Renal cortical epithelial cell (primary cell): ENCODE data around the gene MYMK. TPM values are rescaled to one million over a fixed set of nuclear protein-coding genes. Genes with fewer than 3 reads are reported as not detected.

Experiments used
- DNase-seq: peaks from one replicate; pipeline ENCODE4 v3.0.0-alpha.2; 2011; ENCODE audit warnings: low read depth
- total RNA-seq: library from RNA; depleted of rRNA; stranded (reverse); fragments of >200 nt; gene quantifications from 2 replicates; pipeline ENCODE4 v1.2.3, GENCODE V29; 2014

MYMK gene
- total RNA-seq, 1 donor from 2014 or later: not detected

DNA sequence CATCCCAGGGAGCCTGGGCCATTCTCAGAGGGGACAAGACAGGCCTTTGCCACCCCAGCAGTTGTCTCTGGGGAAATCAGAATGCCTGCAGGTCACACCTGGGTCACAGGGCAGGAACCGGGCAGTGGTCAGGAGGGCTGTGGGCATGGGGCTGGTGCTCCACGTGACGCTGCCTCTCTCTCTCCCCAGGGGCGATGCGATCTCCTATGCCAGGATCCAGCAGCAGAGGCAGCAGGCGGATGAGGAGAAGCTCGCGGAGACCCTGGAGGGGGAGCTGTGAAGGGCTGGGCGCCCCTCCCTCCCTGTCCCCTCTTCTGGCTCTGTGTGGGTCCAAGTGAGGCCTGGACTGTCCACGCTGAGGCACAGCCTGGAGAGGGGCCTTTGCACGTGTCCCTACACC is 56.4 kb downstream of the MYMK start:
- DNase-seq: no peak

DNA sequence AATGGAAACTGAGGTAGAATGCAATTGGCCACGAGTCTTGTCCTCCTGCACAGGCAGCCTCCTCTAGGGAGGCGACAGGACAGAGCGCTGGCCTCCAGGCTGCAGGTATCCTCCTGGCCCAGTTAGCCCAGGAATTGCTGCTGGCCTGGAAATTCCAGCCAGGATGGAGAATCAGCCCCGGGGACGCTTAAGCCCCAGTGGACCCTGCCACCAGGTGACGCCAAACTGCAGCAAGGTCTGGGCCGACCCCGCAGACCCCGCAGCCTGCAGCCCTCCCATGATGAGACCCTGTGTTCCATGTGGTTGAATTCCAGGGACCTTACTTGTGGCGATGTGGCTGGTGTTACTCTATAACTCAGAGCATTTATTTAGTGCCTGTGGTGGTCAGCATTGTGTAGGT is 57.7 kb downstream of the MYMK start:
- no peak for DNase-seq

DNA sequence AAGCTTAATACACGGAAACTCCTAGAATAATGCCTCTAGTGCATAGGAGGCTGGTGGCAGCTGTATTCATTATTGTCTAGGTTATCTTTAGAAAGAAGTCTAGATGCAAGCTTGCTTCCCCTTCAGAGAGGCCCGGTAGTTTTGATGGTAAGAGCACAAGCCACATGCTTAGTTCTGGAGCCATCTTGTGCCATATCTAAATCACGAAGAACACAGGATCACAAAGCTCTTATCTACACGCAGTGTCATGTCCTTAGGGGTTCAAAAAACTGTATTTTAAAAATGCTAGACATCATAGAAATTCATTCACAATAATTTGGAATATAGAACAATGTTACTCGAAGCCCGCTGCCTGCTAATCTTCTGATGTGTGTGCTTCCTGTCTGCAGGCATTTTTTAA is 58.8 kb downstream of the MYMK start:
- DNase-seq: no peak

DNA sequence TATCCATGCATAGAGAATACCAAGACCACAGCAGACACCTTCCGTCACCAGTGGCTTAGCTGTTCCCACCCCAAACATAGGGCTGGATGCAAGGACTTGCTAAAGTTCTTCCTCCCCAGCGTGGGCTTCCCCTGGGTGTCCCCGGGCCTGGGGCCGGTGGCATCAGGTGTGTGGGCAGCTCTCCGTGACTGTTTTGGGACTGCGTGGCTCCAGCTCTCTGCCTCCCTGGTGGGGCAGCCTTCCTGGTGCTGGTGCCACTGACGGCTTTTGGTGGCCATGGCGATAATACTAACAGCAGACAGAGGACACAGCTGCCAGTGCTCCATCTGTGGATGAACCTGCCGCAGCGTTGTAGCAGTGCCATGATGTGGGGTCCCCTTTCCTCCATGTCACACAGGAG is 60.1 kb downstream of the MYMK start:
- no peak for DNase-seq

Other genes with a start within 250 kb of the MYMK start
- gene ABO, start 249.8 kb downstream of the MYMK start, total RNA-seq: 0.17 and 4.5 TPM in 2 replicates
- 7.5 and 31.4 TPM in 2 replicates for gene SURF6, start 188.8 kb downstream of the MYMK start, total RNA-seq
- 17.7 and 31.6 TPM in 2 replicates for gene MED22, start 176.8 kb downstream of the MYMK start, total RNA-seq
- 1,360 and 2,372 TPM in 2 replicates for gene RPL7A, start 176.7 kb downstream of the MYMK start, total RNA-seq
- gene SURF1, start 168.5 kb downstream of the MYMK start, total RNA-seq: 18.4 and 18.6 TPM in 2 replicates
- gene SURF2, start 168.4 kb downstream of the MYMK start, total RNA-seq: 9.9 and 32.3 TPM in 2 replicates
- gene SURF4, start 148.9 kb downstream of the MYMK start, total RNA-seq: 284 and 363 TPM in 2 replicates
- 0.35 and 0.40 TPM in 2 replicates for gene STKLD1, start 148.6 kb downstream of the MYMK start, total RNA-seq
- 10.8 and 25.3 TPM in 2 replicates for gene REXO4, start 106.9 kb downstream of the MYMK start, total RNA-seq
- 0.52 and 6.0 TPM in 2 replicates for gene ADAMTS13, start 102.6 kb downstream of the MYMK start, total RNA-seq
- 9.2 and 22.0 TPM in 2 replicates for gene CACFD1, start 65.0 kb downstream of the MYMK start, total RNA-seq
- 21.7 and 60.1 TPM in 2 replicates for gene SLC2A6, start 45.9 kb downstream of the MYMK start, total RNA-seq
- 0.05 TPM in 1 of 2 replicates, not detected in the other for gene ADAMTSL2, start 9.7 kb upstream of the MYMK start, total RNA-seq
- gene FAM163B, start 84.4 kb upstream of the MYMK start, total RNA-seq: not detected in 2 replicates
- gene DBH, start 111.4 kb upstream of the MYMK start, total RNA-seq: not detected in 2 replicates
- gene SARDH, start 213.4 kb upstream of the MYMK start, total RNA-seq: 2.1 and 5.4 TPM in 2 replicates